ENCODE data around the gene TPPP.
"Not testable (repeated sequence)": the region's sequence is repeated elsewhere in the genome, so short reads cannot be mapped to it uniquely, and the experiment has no call there.

TPPP gene

GRCh38 chr5:706127-706526 lies 13.0 kb upstream of the TPPP start:
- not testable (repeated sequence) for H3K4me3 ChIP-seq (ENCODE audit: low read length); DNase-seq (ENCODE audit: low read depth)

GRCh38 chr5:696753-697702 lies 3.9 kb upstream of the TPPP start:
- not testable (repeated sequence) for DNase-seq (ENCODE audit: low read depth); H3K4me3 ChIP-seq (ENCODE audit: low read length)

- DNase-seq (ENCODE audit: low read depth); H3K4me3 ChIP-seq (ENCODE audit: low read length): not testable (repeated sequence)
Observed at GRCh38 chr5:696191-696590, 3.0 kb upstream of the TPPP start.

- not testable (repeated sequence) for DNase-seq (ENCODE audit: low read depth); H3K4me3 ChIP-seq (ENCODE audit: low read length)
Observed at GRCh38 chr5:695475-695874, 2.3 kb upstream of the TPPP start.

- DNase-seq (ENCODE audit: low read depth) = not testable (repeated sequence)
- peak overlapping the region; percentile 22 for H3K4me3 ChIP-seq (ENCODE audit: low read length)
Observed at GRCh38 chr5:694042-694431, 885 bp upstream of the TPPP start.

DNA sequence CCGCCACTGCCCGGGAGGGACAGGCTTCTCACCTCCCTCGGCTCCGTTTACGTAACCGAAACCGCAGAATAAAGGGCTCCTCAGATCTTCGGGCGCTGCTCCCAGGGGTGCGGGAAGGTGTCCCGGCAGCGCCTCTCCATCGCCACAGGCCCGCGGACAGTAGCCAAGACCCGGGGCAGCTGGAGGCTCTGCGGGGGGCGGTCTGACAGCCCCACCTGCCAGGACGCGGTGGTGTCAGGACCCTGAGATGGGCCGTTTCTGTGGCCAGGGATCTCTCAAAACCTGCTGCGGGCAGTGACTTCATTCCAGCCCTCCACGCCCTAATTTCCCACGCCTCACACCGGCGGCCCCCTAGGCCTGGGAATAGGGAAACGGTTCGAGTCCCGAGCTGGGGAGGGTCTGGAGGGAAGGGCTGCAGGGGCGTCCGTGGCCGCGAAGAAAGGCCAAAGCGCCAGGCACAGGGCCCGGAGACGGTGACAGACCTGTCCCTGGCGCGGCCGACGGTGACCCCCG lies 567 bp downstream of the TPPP start:
- DNase-seq (ENCODE audit: low read depth) = not testable (repeated sequence)
- peak overlapping the region; percentile 56 for H3K4me3 ChIP-seq (ENCODE audit: low read length)

GRCh38 chr5:691817-692528 lies 1.2 kb downstream of the TPPP start:
- DNase-seq (ENCODE audit: low read depth) = no peak
- H3K4me3 ChIP-seq (ENCODE audit: low read length) = peak overlapping the region; percentile 56
- TF ChIP-seq, protein P1, sequence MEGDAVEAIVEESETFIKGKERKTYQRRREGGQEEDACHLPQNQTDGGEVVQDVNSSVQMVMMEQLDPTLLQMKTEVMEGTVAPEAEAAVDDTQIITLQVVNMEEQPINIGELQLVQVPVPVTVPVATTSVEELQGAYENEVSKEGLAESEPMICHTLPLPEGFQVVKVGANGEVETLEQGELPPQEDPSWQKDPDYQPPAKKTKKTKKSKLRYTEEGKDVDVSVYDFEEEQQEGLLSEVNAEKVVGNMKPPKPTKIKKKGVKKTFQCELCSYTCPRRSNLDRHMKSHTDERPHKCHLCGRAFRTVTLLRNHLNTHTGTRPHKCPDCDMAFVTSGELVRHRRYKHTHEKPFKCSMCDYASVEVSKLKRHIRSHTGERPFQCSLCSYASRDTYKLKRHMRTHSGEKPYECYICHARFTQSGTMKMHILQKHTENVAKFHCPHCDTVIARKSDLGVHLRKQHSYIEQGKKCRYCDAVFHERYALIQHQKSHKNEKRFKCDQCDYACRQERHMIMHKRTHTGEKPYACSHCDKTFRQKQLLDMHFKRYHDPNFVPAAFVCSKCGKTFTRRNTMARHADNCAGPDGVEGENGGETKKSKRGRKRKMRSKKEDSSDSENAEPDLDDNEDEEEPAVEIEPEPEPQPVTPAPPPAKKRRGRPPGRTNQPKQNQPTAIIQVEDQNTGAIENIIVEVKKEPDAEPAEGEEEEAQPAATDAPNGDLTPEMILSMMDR (conservative IDR thresholded peaks at IDR 0.05; ENCODE audit: low read depth, low read length) = no peak

- H3K4me3 ChIP-seq (ENCODE audit: low read length); DNase-seq (ENCODE audit: low read depth): not testable (repeated sequence)
Observed at GRCh38 chr5:691049-691448, 2.1 kb downstream of the TPPP start.

DNA sequence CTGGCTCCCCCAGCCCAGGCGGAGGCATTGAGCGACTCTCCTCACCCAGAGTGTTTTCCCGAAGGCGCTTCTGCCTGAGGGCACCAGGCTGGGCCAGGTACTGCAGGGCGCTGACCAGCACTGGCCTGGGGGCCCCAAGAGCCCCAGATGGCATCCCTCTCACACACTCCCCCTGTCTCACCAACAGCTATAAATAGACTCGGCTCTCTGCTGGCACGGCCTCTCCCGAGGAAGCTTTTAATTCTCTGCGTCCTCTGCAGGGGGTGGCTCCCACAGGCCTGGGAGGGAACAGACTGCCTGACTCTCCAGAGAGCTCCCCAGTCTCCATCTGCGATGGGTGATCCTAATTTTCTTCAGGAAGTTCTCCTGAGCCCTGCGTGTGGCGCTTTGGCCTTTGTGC lies 2.9 kb downstream of the TPPP start:
- H3K4me3 ChIP-seq (ENCODE audit: low read length); DNase-seq (ENCODE audit: low read depth): not testable (repeated sequence)

DNA sequence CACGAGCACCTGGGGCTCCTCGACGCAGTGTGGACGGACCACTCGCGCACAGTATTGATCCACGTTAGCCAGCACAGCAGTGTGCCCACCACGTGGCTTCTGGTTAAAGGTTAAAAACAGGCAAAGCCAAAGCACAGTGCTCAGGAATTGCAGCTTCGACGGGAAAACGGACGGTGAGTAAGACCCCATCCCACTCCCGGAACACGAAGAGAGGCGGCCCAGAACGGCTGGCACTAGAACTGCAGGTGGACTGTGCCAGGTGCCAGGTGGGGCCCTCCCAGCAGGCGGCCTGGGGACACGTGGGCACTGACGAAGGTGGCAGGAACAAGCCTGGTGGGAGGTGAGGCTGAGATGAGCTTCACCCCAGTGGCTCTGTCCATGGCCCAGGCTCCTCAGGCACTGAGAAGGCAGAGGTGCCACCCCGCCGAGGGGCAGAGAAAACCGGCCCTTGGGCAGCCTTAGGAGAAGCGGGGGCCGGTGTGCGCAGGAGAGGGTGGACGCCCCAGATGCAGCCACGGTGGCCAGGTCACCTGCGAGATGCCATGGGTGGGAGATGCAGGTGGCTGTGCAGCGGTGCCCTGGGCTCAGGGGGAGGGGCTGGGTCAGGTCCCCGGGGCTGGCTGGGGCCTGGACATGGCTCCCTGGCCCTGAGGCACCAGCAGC lies 4.7 kb downstream of the TPPP start:
- H3K4me3 ChIP-seq (ENCODE audit: low read length); DNase-seq (ENCODE audit: low read depth): not testable (repeated sequence)

- H3K4me3 ChIP-seq (ENCODE audit: low read length); DNase-seq (ENCODE audit: low read depth): not testable (repeated sequence)
Observed at GRCh38 chr5:686936-687335, 6.2 kb downstream of the TPPP start.

- H3K4me3 ChIP-seq (ENCODE audit: low read length); DNase-seq (ENCODE audit: low read depth): not testable (repeated sequence)
Observed at GRCh38 chr5:686172-686523, 7.0 kb downstream of the TPPP start.

All from retinal pigment epithelial cell (primary cell).